Kidney tubule cell (primary cell): ENCODE results near the gene TUFT1.
A peak's percentile ranks its signal among the peaks of the same experiment; 100 is the strongest.
"Not testable (repeated sequence)": the region's sequence is repeated elsewhere in the genome, so short reads cannot be mapped to it uniquely, and the experiment has no call there.

Experiments
- DNase-seq: peaks from one replicate; pipeline ENCODE4 v3.0.0-alpha.2; 2018; ENCODE audit warnings: low spot score

TUFT1 gene

GRCh38 chr1:151581451-151581850 lies 41.3 kb downstream of the TUFT1 start:
- DNase-seq: no peak

- peak; percentile 33 for DNase-seq
These were observed 41.8 kb downstream of the TUFT1 start for GRCh38 chr1:151581921-151582320.

GRCh38 chr1:151583796-151584195 lies 43.7 kb downstream of the TUFT1 start:
- DNase-seq: peak; percentile 22

GRCh38 chr1:151584278-151584677 lies 44.2 kb downstream of the TUFT1 start:
- DNase-seq: peak; percentile 26

GRCh38 chr1:151584780-151585179 lies 44.7 kb downstream of the TUFT1 start:
- DNase-seq: no peak

GRCh38 chr1:151585622-151586021 lies 45.5 kb downstream of the TUFT1 start:
- DNase-seq: peak; percentile 90

- no peak for DNase-seq
These were observed 50.9 kb downstream of the TUFT1 start for GRCh38 chr1:151590961-151591360.

- DNase-seq: no peak
These were observed 53.6 kb downstream of the TUFT1 start for GRCh38 chr1:151593730-151594129.

- peak; percentile 79 for DNase-seq
These were observed 54.1 kb downstream of the TUFT1 start for GRCh38 chr1:151594143-151594625.

GRCh38 chr1:151596166-151596953 lies 56.3 kb downstream of the TUFT1 start:
- peak; percentile 95 for DNase-seq

GRCh38 chr1:151602550-151602949 lies 62.4 kb downstream of the TUFT1 start:
- not testable (repeated sequence) for DNase-seq

- no peak for DNase-seq
These were observed 64.2 kb downstream of the TUFT1 start for GRCh38 chr1:151604291-151604690.

GRCh38 chr1:151606384-151606783 lies 66.3 kb downstream of the TUFT1 start:
- DNase-seq: peak; percentile 90

GRCh38 chr1:151606857-151607256 lies 66.7 kb downstream of the TUFT1 start:
- DNase-seq: no peak

GRCh38 chr1:151610142-151610541 lies 70.0 kb downstream of the TUFT1 start:
- DNase-seq: no peak

GRCh38 chr1:151611288-151611790 lies 71.2 kb downstream of the TUFT1 start:
- peak; percentile 65 for DNase-seq

GRCh38 chr1:151611832-151612500 lies 71.9 kb downstream of the TUFT1 start, which contains the start of gene SNX27:
TSS of gene SNX27 (plus strand) at chr1:151612050. CDS start at chr1:151612202, 152 bp downstream.
- DNase-seq: peak; percentile 90

GRCh38 chr1:151612501-151613281 lies 72.6 kb downstream of the TUFT1 start:
- DNase-seq: no peak

- DNase-seq: no peak
These were observed 73.2 kb downstream of the TUFT1 start for GRCh38 chr1:151613282-151613780.

- DNase-seq: no peak
These were observed 75.8 kb downstream of the TUFT1 start for GRCh38 chr1:151615711-151616504.

GRCh38 chr1:151616505-151616849 lies 76.4 kb downstream of the TUFT1 start:
- peak; percentile 35 for DNase-seq
